Measurements from ENCODE around the gene LOXHD1. TPM values are rescaled to one million over a fixed set of nuclear protein-coding genes. Genes with fewer than 3 reads are reported as not detected.

The LOXHD1 gene
- total RNA-seq, 2 experiments from 2014 or later: 0.11 to 0.45 TPM

DNA sequence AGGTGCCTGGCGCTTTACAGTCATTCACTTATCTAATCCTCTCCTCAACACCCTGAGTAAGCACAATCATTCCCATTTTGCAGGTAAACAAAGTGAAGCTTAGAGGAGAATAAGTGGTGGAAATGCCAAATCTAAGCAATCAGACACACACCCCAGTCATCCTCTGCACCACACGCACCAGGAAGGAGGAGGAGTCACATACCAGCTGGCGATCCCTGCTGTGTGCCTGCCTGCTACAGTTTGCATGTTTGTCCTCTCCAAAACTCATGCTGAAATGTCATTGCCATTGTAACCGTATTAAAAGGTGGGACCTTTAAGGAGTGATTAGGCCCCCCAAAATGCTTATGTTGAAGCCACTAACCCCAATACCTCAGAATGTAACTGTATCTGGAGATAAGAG lies 93.7 kb downstream of the LOXHD1 start:
- H3K27ac Mint-ChIP-seq: no peak overlapping the region
- ChIA-PET CTCF (interaction anchor here (2.7 kb wide), 1 partner anchor 95 kb away, joined by 7 read pairs; no protein-coding TSS in a partner anchor), POLR2A (no interaction called here)
- H3K27me3 Mint-ChIP-seq: peaks cover 2% of the 10 kb centered on the region
- intact Hi-C loops (cut with micrococcal nuclease): no loop called here
- TF ChIP-seq, protein P1, sequence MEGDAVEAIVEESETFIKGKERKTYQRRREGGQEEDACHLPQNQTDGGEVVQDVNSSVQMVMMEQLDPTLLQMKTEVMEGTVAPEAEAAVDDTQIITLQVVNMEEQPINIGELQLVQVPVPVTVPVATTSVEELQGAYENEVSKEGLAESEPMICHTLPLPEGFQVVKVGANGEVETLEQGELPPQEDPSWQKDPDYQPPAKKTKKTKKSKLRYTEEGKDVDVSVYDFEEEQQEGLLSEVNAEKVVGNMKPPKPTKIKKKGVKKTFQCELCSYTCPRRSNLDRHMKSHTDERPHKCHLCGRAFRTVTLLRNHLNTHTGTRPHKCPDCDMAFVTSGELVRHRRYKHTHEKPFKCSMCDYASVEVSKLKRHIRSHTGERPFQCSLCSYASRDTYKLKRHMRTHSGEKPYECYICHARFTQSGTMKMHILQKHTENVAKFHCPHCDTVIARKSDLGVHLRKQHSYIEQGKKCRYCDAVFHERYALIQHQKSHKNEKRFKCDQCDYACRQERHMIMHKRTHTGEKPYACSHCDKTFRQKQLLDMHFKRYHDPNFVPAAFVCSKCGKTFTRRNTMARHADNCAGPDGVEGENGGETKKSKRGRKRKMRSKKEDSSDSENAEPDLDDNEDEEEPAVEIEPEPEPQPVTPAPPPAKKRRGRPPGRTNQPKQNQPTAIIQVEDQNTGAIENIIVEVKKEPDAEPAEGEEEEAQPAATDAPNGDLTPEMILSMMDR (IDR thresholded peaks at IDR 0.05): no peak
- H3K36me3 Mint-ChIP-seq (ENCODE audit: low read depth): no peaks in the 10 kb centered on the region
- no peak for DNase-seq
- H3K4me3 Mint-ChIP-seq: no peak overlapping the region
- no peak for ATAC-seq
- H3K9me3 Mint-ChIP-seq: no peaks in the 10 kb centered on the region
- no peaks in the 10 kb centered on the region for H3K4me1 Mint-ChIP-seq (ENCODE audit: low read depth)

DNA sequence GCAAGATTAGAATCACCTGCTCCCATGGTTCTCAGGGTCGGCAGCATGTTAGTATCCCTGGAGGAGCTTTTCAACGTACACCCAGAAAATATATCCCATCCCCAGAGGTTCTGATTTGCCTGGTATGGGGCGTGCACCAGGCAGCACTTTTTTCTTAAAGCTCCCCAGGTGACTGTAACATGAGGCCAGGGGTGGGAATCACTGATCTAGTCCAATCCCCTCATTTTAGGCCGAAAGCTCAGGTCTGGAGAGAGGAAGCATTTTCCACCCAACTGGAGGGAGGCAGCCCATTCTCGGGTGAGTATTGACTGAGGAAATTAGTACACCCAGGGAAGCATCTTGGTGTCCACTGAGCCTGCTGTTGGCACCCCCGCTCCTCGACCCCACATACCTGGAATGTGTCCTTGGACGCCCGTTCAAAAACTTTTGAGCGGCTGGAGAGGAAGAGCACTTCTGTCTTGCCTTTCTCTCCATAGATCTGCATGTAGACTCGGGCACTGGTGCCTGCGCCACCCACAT lies 94.3 kb downstream of the LOXHD1 start:
- intact Hi-C loops (cut with micrococcal nuclease): no loop called here
- TF ChIP-seq, protein P1 (IDR thresholded peaks at IDR 0.05): no peak
- H3K4me3 Mint-ChIP-seq: no peak overlapping the region
- H3K9me3 Mint-ChIP-seq: no peaks in the 10 kb centered on the region
- H3K36me3 Mint-ChIP-seq (ENCODE audit: low read depth): no peaks in the 10 kb centered on the region
- peaks cover 2% of the 10 kb centered on the region for H3K27me3 Mint-ChIP-seq
- no peaks in the 10 kb centered on the region for H3K4me1 Mint-ChIP-seq (ENCODE audit: low read depth)
- ChIA-PET POLR2A (no interaction called here), CTCF (interaction anchor here (2.7 kb wide), 1 partner anchor 95 kb away, joined by 7 read pairs; no protein-coding TSS in a partner anchor)
- H3K27ac Mint-ChIP-seq: no peak overlapping the region
- DNase-seq (no peak), ATAC-seq (no peak)

GRCh38 chr18:46560671-46561045 lies 96.4 kb downstream of the LOXHD1 start:
- ATAC-seq: no peak
- intact Hi-C loops (cut with micrococcal nuclease): no loop called here
- H3K27me3 Mint-ChIP-seq: peaks cover 2% of the 10 kb centered on the region
- no peaks in the 10 kb centered on the region for H3K9me3 Mint-ChIP-seq
- H3K36me3 Mint-ChIP-seq (ENCODE audit: low read depth): no peaks in the 10 kb centered on the region
- H3K4me3 Mint-ChIP-seq: no peak overlapping the region
- no peak overlapping the region for H3K27ac Mint-ChIP-seq
- TF ChIP-seq, protein P1 (IDR thresholded peaks at IDR 0.05): no peak
- no peak for DNase-seq
- ChIA-PET POLR2A (no interaction called here), CTCF (no interaction called here)
- no peaks in the 10 kb centered on the region for H3K4me1 Mint-ChIP-seq (ENCODE audit: low read depth)

DNA sequence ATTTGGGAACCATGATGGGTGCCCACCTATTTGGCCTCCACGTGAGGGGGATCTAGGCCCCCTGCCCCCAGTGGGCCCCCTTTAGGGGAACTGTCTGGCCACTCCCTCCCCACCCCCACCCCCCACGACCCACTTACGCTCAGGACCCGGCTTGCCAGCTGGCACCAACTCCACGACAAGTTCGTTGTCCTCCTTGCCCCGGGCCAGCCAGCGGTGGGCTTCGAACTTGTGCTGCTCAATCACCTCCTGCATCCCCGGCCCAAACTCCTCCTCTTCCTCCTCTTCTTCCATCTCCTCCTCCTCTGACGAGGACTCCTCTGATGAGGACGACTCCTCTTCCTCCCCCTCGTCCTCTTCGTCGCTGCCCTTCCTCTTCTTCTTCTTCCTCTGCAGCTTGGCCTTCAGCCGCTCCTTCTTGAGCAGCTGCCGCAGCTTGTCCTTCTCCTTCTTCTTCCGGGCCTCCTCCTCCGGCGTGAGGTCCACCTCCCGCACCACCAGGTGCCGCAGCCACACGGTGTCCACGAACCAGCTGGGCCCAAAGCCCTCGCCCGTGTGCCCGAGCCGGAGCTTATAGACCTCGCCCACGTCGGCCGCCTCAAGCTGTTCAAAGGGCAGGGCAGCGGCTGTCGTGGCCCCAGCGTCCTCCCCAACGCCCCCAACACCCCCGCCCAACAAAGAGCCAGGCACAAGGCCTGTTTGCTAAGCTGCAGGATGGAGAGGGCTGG lies 96.9 kb downstream of the LOXHD1 start:
- intact Hi-C loops (cut with micrococcal nuclease): loop anchor here (10.0 kb wide), 1 partner anchor 95 kb away; the partner anchor contains the start of gene LOXHD1
- no peak overlapping the region for H3K4me3 Mint-ChIP-seq
- no peaks in the 10 kb centered on the region for H3K4me1 Mint-ChIP-seq (ENCODE audit: low read depth)
- no peaks in the 10 kb centered on the region for H3K27me3 Mint-ChIP-seq
- DNase-seq (no peak), ATAC-seq (no peak)
- TF ChIP-seq, protein P1 (IDR thresholded peaks at IDR 0.05): no peak
- H3K36me3 Mint-ChIP-seq (ENCODE audit: low read depth): no peaks in the 10 kb centered on the region
- H3K9me3 Mint-ChIP-seq: no peaks in the 10 kb centered on the region
- no peak overlapping the region for H3K27ac Mint-ChIP-seq
- CTCF ChIA-PET: interaction anchor here (1.0 kb wide), 1 partner anchor 98 kb away, joined by 3 read pairs; no protein-coding TSS in a partner anchor
- POLR2A ChIA-PET: no interaction called here

GRCh38 chr18:46559296-46559695 lies 97.7 kb downstream of the LOXHD1 start:
- DNase-seq (no peak), ATAC-seq (no peak)
- TF ChIP-seq, protein P1 (IDR thresholded peaks at IDR 0.05): no peak
- ChIA-PET CTCF (interaction anchor here (1.0 kb wide), 1 partner anchor 99 kb away, joined by 3 read pairs; no protein-coding TSS in a partner anchor), POLR2A (no interaction called here)
- no peaks in the 10 kb centered on the region for H3K36me3 Mint-ChIP-seq (ENCODE audit: low read depth)
- no peak overlapping the region for H3K27ac Mint-ChIP-seq
- H3K4me1 Mint-ChIP-seq (ENCODE audit: low read depth): no peaks in the 10 kb centered on the region
- H3K4me3 Mint-ChIP-seq: no peak overlapping the region
- H3K27me3 Mint-ChIP-seq: no peaks in the 10 kb centered on the region
- intact Hi-C loops (cut with micrococcal nuclease): loop anchor here (10.0 kb wide), 1 partner anchor 96 kb away; the partner anchor contains the start of gene LOXHD1
- no peaks in the 10 kb centered on the region for H3K9me3 Mint-ChIP-seq
